Uterus (tissue), 4 donors: Measurements from ENCODE around the gene DUS4L. TPM values are rescaled to one million over a fixed set of nuclear protein-coding genes. Genes with fewer than 3 reads are reported as not detected.

Experiments used
- DNase-seq, 2 donors: peaks; one replicate each; pipeline ENCODE4 v3.0.0-alpha.2; 2019 to 2020
- H3K27ac ChIP-seq, 2 donors: fragments of 200-600 bp; sonication (generic); 1 replicate in 1 of 2; 2 replicates in 1 of 2; pipeline ENCODE4 v1.5.1; 2016 to 2018
- H3K27me3 ChIP-seq, 2 donors: fragments of 200-600 bp; sonication (generic); one replicate each; pipeline ENCODE4 v1.5.1; 2018 to 2019; ENCODE audit warnings: control low read depth in 1 of 2
- H3K36me3 ChIP-seq, 2 donors: fragments of 200-600 bp; sonication (generic); one replicate each; pipeline ENCODE4 v1.5.1; 2019; ENCODE audit warnings: control low read depth in 1 of 2
- H3K4me1 ChIP-seq, 2 donors: fragments of 200-600 bp; sonication (generic); one replicate each; pipeline ENCODE4 v1.5.1; 2018 to 2019; ENCODE audit warnings: control low read depth in 1 of 2
- H3K4me3 ChIP-seq, 2 donors: fragments of 200-600 bp; sonication (generic); 1 replicate in 1 of 2; 2 replicates in 1 of 2; pipeline ENCODE4 v1.5.1; 2018 to 2019; ENCODE audit warnings: mild to moderate bottlenecking in 1 of 2
- H3K9me3 ChIP-seq, 2 donors: fragments of 200-600 bp; sonication (generic); one replicate each; pipeline ENCODE4 v1.5.1; 2019; ENCODE audit warnings: control low read depth in 1 of 2
- POLR2A ChIP-seq, 2 donors: fragments of 450-650 bp; IDR thresholded peaks; one replicate each; pipeline ENCODE4 v1.6.1; 2016; ENCODE audit warnings: antibody characterized with exemption in 2 of 2, mild to moderate bottlenecking in 1 of 2, moderate library complexity in 1 of 2
- intact Hi-C: fragments of 100-400 bp; cut with DNase I; formaldehyde crosslinking; loops from one replicate; pipeline ENCODE4 v1.15.1; 2023; ENCODE audit warnings: low total_unique reads
- total RNA-seq, 4 donors: library from RNA; depleted of rRNA in 3 of 4; stranded (reverse); fragments of >200 nt in 3 of 4; gene quantifications; one replicate each; pipeline versions ENCODE4 v1.1.0 to v1.2.4, GENCODE V29; 2014 to 2023
- TF ChIP-seq, protein P1 (sequence below), 4 experiments: fragments of 200-600 bp in 2 of 4; fragments of 450-650 bp in 2 of 4; sonication (generic) in 2 of 4; IDR thresholded peaks; one replicate each; pipeline ENCODE4 v1.5.1; 2016 to 2019; ENCODE audit warnings: antibody characterized with exemption in 4 of 4, mild to moderate bottlenecking in 2 of 4, moderate library complexity in 1 of 4
- donor health status: DM: yes; HTN: yes; CAD: no.

DUS4L gene
- total RNA-seq, 4 donors from 2014 or later = 5.4 to 16.8 (median 10.0) TPM; not detected in 1

- no peak for DNase-seq
- TF ChIP-seq, protein P1, sequence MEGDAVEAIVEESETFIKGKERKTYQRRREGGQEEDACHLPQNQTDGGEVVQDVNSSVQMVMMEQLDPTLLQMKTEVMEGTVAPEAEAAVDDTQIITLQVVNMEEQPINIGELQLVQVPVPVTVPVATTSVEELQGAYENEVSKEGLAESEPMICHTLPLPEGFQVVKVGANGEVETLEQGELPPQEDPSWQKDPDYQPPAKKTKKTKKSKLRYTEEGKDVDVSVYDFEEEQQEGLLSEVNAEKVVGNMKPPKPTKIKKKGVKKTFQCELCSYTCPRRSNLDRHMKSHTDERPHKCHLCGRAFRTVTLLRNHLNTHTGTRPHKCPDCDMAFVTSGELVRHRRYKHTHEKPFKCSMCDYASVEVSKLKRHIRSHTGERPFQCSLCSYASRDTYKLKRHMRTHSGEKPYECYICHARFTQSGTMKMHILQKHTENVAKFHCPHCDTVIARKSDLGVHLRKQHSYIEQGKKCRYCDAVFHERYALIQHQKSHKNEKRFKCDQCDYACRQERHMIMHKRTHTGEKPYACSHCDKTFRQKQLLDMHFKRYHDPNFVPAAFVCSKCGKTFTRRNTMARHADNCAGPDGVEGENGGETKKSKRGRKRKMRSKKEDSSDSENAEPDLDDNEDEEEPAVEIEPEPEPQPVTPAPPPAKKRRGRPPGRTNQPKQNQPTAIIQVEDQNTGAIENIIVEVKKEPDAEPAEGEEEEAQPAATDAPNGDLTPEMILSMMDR (IDR thresholded peaks at IDR 0.05) = no peak
- TF ChIP-seq POLR2A (IDR thresholded peaks at IDR 0.05) = no peak
Observed at GRCh38 chr7:107559864-107560263, 3.9 kb upstream of the DUS4L start.

GRCh38 chr7:107560898-107561516 is 2.8 kb upstream of the DUS4L start:
- TF ChIP-seq POLR2A (IDR thresholded peaks at IDR 0.05) = no peak
- TF ChIP-seq, protein P1 (IDR thresholded peaks at IDR 0.05) = no peak
- Histone ChIP-seq H3K9me3 (no peaks in the 10 kb centered on the region), H3K27ac (peak overlapping the region in 1 of 2 donors; percentile 0), H3K4me3 (no peak overlapping the region), H3K27me3 (no peaks in the 10 kb centered on the region), H3K4me1 (peaks cover 5 to 13% of the 10 kb centered on the region in 2 donors), H3K36me3 (no peaks in the 10 kb centered on the region)
- no peak for DNase-seq
- intact Hi-C loops = no loop called here

More at GRCh38 chr7:107559864-107560263, 3.9 kb upstream of the DUS4L start:
- no peak overlapping the region for H3K4me3 ChIP-seq
- no peaks in the 10 kb centered on the region for H3K9me3 ChIP-seq
- intact Hi-C loops = no loop called here
- H3K27me3 ChIP-seq = no peaks in the 10 kb centered on the region
- H3K4me1 ChIP-seq = peaks cover 5 to 7% of the 10 kb centered on the region in 2 donors
- H3K27ac ChIP-seq = no peak overlapping the region
- no peaks in the 10 kb centered on the region for H3K36me3 ChIP-seq

- TF ChIP-seq, protein P1 (IDR thresholded peaks at IDR 0.05) = no peak
- no peak for TF ChIP-seq POLR2A (IDR thresholded peaks at IDR 0.05)
- Histone ChIP-seq H3K27ac (peak overlapping the region; percentile 92 to 98), H3K9me3 (no peaks in the 10 kb centered on the region), H3K4me1 (peaks cover 5 to 13% of the 10 kb centered on the region in 2 donors), H3K27me3 (no peaks in the 10 kb centered on the region), H3K36me3 (no peaks in the 10 kb centered on the region), H3K4me3 (peak overlapping the region; percentile 94 to 99)
- DNase-seq = no peak
- intact Hi-C loops = no loop called here
Observed at GRCh38 chr7:107563081-107563774, 543 bp upstream of the DUS4L start.

DNA sequence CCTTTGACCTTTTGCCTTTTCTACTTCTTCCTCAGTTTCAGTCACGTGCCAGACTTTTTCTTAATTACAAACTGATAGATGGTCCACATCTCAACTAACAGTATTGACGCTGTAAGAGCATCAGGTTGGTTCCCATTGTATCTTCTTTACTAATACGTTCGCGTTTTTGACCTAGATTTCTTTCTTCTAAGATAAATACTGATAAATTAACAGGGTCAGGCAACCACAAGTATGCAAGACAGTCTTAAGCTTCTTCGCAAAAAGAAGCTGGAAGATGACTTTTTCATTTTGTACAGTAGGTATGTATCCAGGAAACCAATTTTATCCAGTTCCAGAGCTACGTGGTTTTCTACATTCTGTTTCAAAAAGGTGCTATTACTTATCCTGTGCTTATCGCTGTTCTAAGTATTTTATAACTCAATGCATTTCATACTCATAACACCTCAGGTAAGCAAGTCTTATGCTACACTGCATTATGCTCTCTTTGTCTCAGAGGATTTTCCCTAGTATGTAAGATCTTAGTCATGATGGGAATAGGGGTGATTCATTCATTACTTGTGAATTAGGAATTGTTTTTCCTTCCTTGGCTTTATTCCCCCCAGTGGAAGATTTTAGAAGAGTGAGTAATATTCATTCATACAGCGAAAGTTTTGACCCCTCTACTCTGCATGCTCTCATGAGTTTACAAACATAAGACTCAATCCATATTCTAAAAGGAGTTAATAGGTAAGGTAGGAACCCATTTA is 955 bp downstream of the DUS4L start:
- intact Hi-C loops = no loop called here
- TF ChIP-seq, protein P1 (IDR thresholded peaks at IDR 0.05) = no peak
- no peak for TF ChIP-seq POLR2A (IDR thresholded peaks at IDR 0.05)
- H3K9me3 ChIP-seq = no peaks in the 10 kb centered on the region
- H3K36me3 ChIP-seq = no peaks in the 10 kb centered on the region
- peak overlapping the region; percentile 94 to 99 for H3K4me3 ChIP-seq
- no peaks in the 10 kb centered on the region for H3K27me3 ChIP-seq
- DNase-seq = no peak
- peaks cover 5 to 13% of the 10 kb centered on the region in 2 donors for H3K4me1 ChIP-seq
- H3K27ac ChIP-seq = peak overlapping the region; percentile 92 to 98
